Measurements from ENCODE around the gene BOK.
"Not testable (repeated sequence)": the region's sequence is repeated elsewhere in the genome, so short reads cannot be mapped to it uniquely, and the experiment has no call there.

Gene BOK

GRCh38 chr2:241559323-241560161, 997 bp downstream of the BOK start:
- DNase-seq = no peak

- no peak for DNase-seq
Measured at GRCh38 chr2:241560162-241560882, 1.8 kb downstream of the BOK start.

- DNase-seq = no peak
Measured at GRCh38 chr2:241560883-241561474, 2.4 kb downstream of the BOK start.

- no peak for DNase-seq
Measured at GRCh38 chr2:241561832-241562231, 3.3 kb downstream of the BOK start.

DNA sequence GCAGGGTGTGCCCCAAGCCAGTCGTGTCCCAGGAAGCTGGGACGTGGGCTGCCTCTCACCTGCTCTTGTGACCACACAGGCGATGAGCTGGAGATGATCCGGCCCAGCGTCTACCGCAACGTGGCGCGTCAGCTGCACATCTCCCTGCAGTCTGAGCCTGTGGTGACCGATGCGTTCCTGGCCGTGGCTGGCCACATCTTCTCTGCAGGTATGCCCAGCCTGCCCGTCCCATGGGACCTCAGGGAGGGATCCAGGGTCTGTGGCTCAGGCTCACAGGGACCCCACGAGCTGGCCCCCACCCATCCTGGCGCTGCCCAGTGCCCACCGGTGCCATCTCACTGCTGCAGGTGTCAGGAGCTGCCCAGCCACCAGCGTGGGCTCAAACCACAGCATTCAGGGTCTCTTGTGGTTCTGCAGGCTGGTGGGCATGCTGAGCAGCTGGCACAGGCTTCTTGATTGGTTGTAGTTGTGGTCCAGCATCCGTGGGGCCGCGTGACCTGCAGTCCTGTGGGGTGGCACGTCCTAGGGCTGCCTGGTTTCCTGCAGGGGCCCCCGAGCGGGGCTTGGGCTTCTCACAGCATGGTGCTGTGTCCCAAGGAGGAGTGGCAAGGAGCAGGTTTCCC, 3.8 kb downstream of the BOK start:
- DNase-seq = no peak

DNA sequence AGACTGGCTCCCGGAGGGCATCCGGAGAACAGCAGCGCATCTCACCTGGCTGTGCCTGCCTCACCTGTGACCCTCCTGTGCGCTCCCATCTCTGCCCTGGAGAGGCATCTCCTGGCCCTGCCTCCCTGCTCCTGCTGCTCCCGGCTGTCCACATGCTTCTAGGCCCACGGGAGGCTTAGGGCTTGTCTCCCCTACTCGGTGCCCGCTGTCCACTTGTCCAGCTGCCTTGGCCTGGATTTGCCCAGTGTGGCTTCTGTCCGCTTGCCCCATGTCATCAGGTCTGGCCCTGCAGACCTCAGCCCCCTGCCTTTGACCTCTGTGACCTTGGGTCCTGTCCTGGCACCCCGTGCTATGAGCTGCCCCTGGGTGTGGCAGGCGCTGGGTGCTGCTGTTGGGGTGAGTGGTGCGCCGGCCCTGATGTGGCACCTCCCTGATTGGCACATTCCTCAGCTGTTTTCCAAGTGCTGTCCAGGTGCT, 4.5 kb downstream of the BOK start:
- DNase-seq = no peak

DNA sequence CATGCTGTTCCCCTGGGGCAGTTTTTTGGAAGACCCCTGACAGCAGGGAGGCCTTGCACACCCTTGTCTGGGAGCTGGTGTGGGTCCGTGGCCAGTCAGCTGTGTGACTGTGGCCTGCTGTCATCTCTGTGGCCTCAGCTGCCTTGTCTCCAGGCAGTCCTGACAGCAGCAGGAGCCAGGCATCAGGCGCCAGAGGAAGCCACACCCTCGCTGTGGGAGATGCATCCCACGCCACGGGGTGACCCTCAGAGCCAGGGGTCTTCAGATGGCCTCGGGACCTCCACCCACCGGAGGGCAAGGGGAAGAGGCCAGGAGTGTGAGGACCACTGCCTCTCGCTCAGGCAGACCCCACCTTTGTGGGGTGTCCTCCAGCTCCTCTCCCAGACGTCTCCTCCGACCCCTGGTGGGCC, 5.0 kb downstream of the BOK start:
- DNase-seq = no peak

DNA sequence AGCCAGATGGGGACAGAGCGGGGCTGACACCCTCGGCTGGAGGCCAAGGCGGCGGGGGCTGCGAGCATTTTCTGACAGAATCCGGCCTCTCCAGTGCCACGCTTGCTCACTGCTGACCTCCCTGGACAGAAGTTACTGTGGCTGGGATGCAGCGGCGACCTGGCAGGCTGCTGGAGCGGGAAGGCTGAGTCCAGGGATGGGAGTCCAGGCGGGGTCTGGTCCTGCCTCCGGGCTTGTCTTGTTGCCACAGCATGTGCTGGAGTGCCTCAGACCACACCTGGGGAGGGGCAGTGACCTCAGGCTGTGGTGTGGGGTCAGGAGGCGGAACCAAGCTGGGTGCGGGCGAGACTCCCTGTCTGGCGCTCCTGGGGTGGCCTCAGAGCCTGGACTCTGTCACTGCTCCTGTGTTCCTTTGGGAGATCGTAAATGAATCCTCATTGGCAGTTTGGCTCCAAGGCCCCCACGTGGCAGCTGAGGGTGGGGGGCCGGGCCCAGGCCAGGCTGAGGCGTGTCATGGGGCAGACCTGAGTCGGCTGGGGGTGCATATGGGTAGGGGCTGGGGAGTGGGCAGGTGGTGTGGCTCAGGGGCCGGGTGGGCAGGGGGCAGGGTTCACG, 5.5 kb downstream of the BOK start:
- no peak for DNase-seq

DNA sequence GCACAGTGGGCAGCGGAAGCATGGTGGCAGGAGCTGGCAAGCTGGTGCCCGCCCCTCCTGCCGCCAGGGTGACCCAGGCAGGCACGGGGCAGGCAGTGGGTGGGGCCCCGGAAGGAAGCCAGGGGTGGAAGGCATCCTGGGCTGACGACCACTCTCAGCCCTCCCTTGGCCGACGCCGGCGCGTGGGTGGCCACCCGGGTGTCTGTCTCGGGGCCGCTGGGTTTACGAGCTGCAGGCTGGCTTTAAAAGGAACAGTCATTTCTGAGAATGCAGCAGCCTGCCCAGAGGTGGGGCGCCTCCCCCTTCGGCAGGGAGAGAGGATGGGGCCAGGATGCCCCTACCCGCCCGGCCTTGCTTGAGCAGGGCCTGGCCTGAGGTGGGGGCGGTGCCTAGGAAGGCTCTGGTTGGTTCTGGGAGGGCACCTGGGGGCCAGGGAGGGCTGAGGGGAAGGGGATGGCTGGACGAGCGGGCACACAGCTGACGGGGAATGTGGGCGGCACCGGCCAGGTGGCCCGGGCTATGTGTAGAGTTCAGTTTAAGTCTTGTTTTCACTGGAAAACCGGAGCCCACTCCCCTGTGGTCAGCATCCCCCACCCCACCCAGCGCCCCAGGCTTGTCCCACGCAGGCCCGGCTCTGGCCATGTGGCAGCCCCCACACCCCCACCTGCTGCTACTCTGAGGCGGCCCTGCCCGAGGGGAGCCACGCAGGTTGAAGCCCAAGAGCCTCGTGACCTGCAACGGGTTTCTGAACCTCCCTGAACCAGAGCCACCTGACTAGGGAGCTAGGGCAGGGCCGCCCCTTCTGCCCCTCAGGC, 6.3 kb downstream of the BOK start:
- no peak for DNase-seq

GRCh38 chr2:241565411-241565810, 6.9 kb downstream of the BOK start:
- no peak for DNase-seq

DNA sequence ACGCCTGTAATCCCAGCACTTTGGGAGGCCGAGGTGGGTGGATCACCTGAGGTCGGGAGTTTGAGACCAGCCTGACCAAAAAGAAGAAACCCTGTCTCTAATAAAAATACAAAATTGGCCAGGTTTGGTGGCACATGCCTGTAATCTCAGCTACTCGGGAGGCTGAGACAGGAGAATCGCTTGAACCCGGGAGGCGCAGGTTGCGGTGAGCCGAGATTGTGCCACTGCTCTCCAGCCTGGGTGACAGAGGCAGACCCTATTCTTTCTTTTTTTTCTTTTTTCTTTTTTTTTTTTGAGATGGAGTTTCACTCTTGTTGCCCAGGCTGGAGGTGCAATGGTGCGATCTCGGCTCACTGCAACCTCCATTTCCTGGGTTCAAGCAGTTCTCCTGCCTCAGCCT, 7.5 kb downstream of the BOK start:
- DNase-seq = not testable (repeated sequence)

DNA sequence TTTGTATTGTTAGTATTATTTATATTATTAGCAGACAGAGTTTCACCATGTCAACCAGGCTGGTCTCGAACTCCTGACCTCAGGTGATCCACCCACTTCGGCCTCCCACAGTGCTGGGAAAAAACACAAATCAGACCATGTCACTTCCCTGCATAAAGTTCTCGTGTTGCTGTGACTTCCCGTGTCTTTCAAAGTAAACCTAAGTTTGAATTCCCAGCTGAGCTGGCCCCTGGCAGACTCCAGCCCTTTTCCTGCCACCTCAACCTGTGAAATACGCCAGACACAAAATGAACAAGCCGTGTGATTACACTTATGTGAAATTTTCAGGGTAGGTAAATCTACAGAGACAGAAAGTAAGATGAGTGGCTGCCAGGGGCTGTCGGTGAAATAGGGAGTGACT, 7.9 kb downstream of the BOK start:
- DNase-seq = no peak

DNA sequence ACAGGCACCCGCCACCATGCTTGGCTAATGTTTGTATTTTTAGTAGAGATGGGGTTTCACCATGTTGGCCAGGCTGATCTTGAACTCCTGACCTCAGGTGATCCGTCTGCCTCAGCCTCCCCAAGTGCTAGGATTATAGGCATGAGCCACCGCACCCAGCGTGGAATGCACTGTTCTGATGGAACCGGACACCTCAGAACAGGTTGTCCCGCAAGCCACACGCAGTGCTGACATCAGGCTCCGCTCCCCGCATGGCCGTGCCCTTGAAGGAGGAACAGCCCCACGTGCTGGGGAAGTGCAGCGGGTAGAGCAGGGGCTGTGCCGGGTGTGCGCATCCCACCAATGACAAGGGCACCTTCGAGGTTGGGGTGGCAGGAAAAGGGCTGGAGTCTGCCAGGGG, 8.7 kb downstream of the BOK start:
- DNase-seq = not testable (repeated sequence)

DNA sequence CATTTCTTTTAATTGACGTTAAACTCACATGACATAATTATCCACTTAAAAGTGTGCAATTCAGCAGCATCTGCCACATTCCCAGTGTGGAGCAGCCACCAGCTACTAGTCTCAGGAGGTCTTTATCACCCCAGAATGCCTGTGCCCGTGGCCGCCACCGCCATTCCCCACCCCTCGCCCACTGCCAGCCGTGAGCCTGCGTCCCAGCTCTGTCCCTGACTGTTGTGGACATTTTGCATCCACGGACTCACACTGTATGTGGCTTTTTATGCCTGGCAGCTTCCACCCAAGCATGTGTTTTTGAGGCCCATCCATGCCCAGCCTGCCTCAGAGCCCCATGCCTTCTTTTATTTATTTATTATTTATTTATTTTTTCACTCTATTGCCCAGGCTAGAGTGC, 9.2 kb downstream of the BOK start:
- DNase-seq = no peak

DNA sequence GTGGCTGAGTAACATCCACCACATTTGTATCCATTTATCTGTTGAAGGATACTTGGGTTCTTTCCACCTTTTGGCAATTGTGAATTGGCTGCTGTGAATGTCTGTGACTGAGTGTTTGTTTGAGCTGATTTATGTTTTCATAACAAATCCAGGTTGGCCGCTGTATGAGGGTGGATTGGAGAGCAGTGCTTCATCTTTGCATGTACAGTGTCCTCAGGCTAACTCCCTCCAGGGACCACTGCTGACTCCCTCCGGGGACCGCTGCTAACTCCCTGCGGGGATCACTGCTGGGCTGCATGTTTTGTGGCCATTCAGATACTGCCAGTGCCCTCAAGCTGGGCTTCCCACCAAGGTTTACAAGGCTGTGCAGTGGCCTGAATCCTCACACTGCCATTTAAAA, 10.2 kb downstream of the BOK start:
- DNase-seq = no peak

GRCh38 chr2:241569831-241570281, 11.3 kb downstream of the BOK start:
- no peak for DNase-seq

DNA sequence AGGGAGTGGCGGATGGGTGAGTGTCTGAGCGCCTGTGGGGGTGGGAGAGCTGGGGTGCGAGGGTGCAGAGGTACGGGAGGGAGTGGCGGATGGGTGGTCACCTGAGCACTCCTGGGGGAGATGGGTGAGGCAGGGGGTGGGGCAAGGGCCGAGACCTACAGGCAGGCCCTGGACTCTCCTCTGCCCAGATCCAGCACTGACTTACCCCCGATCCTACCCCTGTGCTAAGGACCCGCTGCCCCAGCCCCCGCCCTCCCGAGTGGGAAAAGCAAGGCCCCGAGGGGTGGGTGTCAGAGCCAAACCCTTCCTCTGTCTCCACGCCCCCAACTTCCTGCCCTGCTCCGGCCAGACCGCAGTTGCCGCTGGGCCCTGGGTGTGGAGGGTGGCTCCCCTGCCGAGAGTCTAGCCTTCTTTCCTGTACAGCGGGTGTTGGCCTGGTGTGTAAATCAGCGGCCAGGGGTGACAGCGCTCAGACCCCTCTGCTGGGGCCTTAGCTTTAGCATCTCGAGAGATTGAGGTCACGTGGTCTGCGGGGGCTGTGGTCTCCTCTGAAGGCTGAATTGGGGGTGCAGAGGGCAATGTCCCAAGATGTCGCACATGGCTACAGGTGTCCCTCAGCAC, 12.5 kb downstream of the BOK start:
- no peak for DNase-seq

DNA sequence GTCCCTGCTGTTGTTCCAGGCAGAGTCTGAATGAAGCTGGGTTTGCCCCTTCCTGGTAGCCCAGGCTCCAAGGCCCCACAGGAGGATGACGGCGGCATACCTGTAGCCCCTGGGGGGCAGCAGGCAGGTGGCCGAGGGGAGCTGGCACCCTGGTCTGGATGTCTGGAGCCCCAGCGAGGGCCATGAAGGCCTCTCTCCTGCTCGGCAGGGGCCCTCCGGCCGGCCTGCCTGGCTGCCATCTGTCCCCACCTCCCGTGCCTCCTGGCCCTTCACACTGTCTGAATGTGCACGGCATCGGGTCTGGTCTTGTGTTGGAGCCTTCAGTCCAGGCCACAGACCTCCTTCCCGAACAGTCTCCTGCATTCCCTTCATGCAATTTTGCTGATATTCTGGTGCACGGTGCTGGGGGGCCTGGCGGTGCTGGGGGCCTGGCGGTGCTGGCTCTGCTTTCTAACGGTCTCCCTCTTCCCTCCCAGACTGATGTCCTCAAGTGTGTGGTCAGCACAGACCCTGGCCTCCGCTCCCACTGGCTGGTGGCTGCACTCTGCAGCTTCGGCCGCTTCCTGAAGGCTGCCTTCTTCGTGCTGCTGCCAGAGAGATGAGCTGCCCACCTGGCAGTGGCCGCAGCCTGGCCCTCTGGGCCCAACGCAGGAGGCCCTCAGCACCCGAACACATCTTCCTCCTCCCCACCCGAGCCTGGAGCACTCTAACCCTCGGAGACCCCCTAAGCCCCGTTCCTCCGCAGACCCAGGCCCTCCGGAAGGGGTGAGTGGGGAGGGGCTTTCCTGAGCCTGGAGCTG, 13.5 kb downstream of the BOK start:
- no peak for DNase-seq

DNA sequence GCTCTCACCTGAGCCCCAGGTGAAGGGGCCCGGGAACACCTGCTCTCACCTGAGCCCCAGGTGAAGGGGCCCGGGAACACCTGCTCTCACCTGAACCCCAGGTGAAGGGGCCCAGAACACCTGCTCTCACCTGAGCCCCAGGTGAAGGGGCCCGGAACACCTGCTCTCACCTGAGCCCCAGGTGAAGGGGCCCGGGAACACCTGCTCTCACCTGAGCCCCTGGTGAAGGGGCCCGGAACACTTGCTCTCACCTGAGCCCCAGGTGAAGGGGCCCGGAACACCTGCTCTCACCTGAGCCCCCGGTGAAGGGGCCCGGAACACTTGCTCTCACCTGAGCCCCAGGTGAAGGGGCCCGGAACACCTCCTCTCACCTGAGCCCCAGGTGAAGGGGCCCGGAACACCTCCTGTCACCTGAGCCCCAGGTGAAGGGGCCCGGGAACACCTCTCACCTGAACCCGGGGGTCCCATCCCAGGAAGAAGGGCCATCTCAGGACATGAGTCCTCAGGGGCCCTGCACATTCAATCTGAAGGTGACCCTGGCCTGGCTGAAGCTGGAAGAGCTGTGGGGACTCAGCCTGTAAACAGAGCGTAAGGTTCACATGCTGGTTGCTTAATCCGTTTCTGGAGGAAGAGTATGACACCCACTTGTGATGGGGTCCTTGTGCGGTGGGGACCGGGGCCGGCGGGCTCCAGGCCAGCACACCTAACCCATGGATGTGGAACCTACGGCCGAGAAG, 14.5 kb downstream of the BOK start:
- not testable (repeated sequence) for DNase-seq

DNA sequence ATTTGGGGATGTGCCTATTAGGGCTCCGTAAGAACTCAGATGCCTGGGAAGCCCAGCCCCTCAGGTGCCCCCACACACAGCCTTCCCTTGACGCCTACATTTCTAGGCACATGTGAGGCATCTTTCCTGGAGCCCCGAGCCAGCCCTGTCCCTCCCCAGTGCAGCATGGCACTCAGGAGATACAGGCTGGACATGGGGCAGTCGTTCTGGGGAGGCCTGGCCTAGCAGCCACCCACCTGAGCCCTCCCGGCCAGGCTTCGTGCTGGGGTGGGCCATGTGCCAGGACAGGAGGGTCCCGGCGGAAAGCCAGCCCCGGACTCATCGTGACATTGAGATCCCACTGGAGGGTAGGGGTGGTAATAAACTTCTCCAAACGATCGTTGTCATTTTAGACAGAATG, 15.2 kb downstream of the BOK start:
- no peak for DNase-seq
